Esophagus squamous epithelium (tissue), 4 donors: ENCODE data around the gene ITGA5.

Experiments used
- POLR2A ChIP-seq, 4 donors: fragments of 450-650 bp; IDR thresholded peaks; one replicate each; pipeline ENCODE4 v1.6.1; 2017; ENCODE audit warnings: antibody characterized with exemption in 4 of 4, mild to moderate bottlenecking in 4 of 4, moderate library complexity in 3 of 4
- TF ChIP-seq, protein P1 (sequence below), 6 experiments: fragments of 450-650 bp in 4 of 6; fragments of 200-600 bp in 2 of 6; sonication (generic) in 2 of 6; IDR thresholded peaks; one replicate each; pipeline ENCODE4 v1.5.1; 2016 to 2019; ENCODE audit warnings: antibody characterized with exemption in 6 of 6, mild to moderate bottlenecking in 4 of 6, moderate library complexity in 4 of 6

DNA sequence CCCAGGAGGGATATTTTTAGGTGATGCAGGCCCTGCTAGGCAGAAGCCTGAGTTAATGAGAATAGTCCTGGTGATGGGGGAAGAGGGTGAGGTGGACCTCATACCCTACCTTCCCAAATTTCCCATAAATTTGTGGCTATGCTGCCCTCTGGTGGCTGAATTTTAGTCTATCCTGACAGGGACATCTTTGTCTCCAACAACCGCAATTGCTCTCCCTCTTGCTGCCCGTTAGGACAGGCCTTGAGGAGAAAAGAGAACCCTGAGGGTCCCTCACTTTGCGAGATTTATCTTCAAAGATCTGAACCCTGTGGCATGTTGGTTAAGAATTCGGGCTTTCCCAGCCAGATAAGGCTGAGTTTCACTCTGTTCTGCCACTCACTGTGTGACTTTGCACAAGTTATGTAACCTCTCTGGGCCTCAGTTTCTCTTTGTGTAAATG is 24.8 kb downstream of the ITGA5 start:
- TF ChIP-seq, protein P1, sequence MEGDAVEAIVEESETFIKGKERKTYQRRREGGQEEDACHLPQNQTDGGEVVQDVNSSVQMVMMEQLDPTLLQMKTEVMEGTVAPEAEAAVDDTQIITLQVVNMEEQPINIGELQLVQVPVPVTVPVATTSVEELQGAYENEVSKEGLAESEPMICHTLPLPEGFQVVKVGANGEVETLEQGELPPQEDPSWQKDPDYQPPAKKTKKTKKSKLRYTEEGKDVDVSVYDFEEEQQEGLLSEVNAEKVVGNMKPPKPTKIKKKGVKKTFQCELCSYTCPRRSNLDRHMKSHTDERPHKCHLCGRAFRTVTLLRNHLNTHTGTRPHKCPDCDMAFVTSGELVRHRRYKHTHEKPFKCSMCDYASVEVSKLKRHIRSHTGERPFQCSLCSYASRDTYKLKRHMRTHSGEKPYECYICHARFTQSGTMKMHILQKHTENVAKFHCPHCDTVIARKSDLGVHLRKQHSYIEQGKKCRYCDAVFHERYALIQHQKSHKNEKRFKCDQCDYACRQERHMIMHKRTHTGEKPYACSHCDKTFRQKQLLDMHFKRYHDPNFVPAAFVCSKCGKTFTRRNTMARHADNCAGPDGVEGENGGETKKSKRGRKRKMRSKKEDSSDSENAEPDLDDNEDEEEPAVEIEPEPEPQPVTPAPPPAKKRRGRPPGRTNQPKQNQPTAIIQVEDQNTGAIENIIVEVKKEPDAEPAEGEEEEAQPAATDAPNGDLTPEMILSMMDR (IDR thresholded peaks at IDR 0.05), result peak; percentile 63 to 81 (median 72)
- TF ChIP-seq POLR2A (IDR thresholded peaks at IDR 0.05), result no peak
